ENCODE results near the gene NUDT1. TPM values are rescaled to one million over a fixed set of nuclear protein-coding genes. Genes with fewer than 3 reads are reported as not detected.

The NUDT1 gene
- total RNA-seq, 1 donor from 2014 or later = 14.2 TPM

- Mint-ChIP-seq H3K9me3 (ENCODE audit: unreplicated experiment) (no peaks in the 10 kb centered on the region), H3K27me3 (ENCODE audit: unreplicated experiment) (peaks cover 4% of the 10 kb centered on the region), H3K4me3 (ENCODE audit: unreplicated experiment) (peak overlapping the region; percentile 25), H3K4me1 (ENCODE audit: unreplicated experiment) (no peaks in the 10 kb centered on the region), H3K36me3 (ENCODE audit: low read depth, unreplicated experiment) (peaks cover 36% of the 10 kb centered on the region), H3K27ac (ENCODE audit: unreplicated experiment) (no peak overlapping the region)
- TF ChIP-seq, protein P1, sequence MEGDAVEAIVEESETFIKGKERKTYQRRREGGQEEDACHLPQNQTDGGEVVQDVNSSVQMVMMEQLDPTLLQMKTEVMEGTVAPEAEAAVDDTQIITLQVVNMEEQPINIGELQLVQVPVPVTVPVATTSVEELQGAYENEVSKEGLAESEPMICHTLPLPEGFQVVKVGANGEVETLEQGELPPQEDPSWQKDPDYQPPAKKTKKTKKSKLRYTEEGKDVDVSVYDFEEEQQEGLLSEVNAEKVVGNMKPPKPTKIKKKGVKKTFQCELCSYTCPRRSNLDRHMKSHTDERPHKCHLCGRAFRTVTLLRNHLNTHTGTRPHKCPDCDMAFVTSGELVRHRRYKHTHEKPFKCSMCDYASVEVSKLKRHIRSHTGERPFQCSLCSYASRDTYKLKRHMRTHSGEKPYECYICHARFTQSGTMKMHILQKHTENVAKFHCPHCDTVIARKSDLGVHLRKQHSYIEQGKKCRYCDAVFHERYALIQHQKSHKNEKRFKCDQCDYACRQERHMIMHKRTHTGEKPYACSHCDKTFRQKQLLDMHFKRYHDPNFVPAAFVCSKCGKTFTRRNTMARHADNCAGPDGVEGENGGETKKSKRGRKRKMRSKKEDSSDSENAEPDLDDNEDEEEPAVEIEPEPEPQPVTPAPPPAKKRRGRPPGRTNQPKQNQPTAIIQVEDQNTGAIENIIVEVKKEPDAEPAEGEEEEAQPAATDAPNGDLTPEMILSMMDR (IDR thresholded peaks at IDR 0.05; ENCODE audit: unreplicated experiment) = no peak
- no peak for DNase-seq (ENCODE audit: low spot score)
These were observed 19.5 kb upstream of the NUDT1 start for GRCh38 chr7:2222516-2222915.

- no peaks in the 10 kb centered on the region for H3K9me3 Mint-ChIP-seq (ENCODE audit: unreplicated experiment)
- peaks cover 4% of the 10 kb centered on the region for H3K27me3 Mint-ChIP-seq (ENCODE audit: unreplicated experiment)
- H3K4me3 Mint-ChIP-seq (ENCODE audit: unreplicated experiment) = no peak overlapping the region
- no peaks in the 10 kb centered on the region for H3K4me1 Mint-ChIP-seq (ENCODE audit: unreplicated experiment)
- TF ChIP-seq, protein P1 (IDR thresholded peaks at IDR 0.05; ENCODE audit: unreplicated experiment) = no peak
- peaks cover 31% of the 10 kb centered on the region for H3K36me3 Mint-ChIP-seq (ENCODE audit: low read depth, unreplicated experiment)
- no peak overlapping the region for H3K27ac Mint-ChIP-seq (ENCODE audit: unreplicated experiment)
- no peak for DNase-seq (ENCODE audit: low spot score)
These were observed 18.7 kb upstream of the NUDT1 start for GRCh38 chr7:2223321-2223720.

DNA sequence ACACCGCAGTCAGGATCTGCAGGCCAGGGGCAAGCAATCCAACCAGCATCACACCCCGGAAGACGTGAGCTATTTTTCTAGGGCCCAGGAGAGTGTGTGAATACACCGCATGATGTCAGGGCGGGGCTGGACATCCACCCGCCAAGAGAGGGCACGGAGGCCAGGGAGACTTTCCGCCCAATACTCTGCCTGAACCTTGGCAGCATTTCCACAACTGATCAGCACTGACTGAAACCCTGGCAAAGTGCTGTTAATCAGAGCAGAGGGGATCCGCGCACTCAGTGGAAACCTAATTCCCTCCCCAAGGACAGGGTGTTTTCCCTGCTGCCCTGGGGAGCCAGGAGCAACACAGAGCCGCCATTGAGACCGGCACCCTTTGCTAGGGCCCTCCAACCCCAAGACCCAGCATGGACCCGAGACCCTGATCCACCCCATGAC, 17.5 kb upstream of the NUDT1 start:
- Mint-ChIP-seq H3K9me3 (ENCODE audit: unreplicated experiment) (no peaks in the 10 kb centered on the region), H3K36me3 (ENCODE audit: low read depth, unreplicated experiment) (peaks cover 31% of the 10 kb centered on the region), H3K27me3 (ENCODE audit: unreplicated experiment) (peaks cover 5% of the 10 kb centered on the region), H3K27ac (ENCODE audit: unreplicated experiment) (no peak overlapping the region), H3K4me1 (ENCODE audit: unreplicated experiment) (no peaks in the 10 kb centered on the region), H3K4me3 (ENCODE audit: unreplicated experiment) (peak overlapping the region; percentile 54)
- TF ChIP-seq, protein P1 (IDR thresholded peaks at IDR 0.05; ENCODE audit: unreplicated experiment) = no peak
- DNase-seq (ENCODE audit: low spot score) = no peak

- no peak overlapping the region for H3K4me3 Mint-ChIP-seq (ENCODE audit: unreplicated experiment)
- peaks cover 33% of the 10 kb centered on the region for H3K36me3 Mint-ChIP-seq (ENCODE audit: low read depth, unreplicated experiment)
- no peak overlapping the region for H3K27ac Mint-ChIP-seq (ENCODE audit: unreplicated experiment)
- no peaks in the 10 kb centered on the region for H3K9me3 Mint-ChIP-seq (ENCODE audit: unreplicated experiment)
- peaks cover 5% of the 10 kb centered on the region for H3K27me3 Mint-ChIP-seq (ENCODE audit: unreplicated experiment)
- DNase-seq (ENCODE audit: low spot score) = no peak
- no peaks in the 10 kb centered on the region for H3K4me1 Mint-ChIP-seq (ENCODE audit: unreplicated experiment)
- TF ChIP-seq, protein P1 (IDR thresholded peaks at IDR 0.05; ENCODE audit: unreplicated experiment) = no peak
These were observed 17.1 kb upstream of the NUDT1 start for GRCh38 chr7:2224934-2225333.

DNA sequence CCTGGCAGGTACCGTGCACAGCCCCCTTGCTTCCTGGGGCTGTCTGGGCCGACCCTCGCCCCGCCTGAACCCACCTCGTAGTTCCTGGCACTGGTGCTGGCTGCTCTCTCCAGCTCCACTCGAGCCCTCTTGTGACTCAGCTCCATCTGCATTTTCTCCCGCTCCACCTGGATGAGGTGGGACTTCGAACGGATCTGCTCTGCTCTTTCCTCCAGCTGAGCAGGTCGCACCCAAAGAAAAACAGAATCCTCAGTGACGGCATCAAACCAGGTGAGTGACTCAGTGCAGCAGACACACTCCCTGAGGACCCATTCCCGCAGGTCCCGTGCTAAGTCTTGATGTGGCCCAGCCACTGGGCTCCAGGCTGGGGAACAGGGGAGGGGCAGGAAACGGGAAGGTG, 16.7 kb upstream of the NUDT1 start:
- TF ChIP-seq, protein P1 (IDR thresholded peaks at IDR 0.05; ENCODE audit: unreplicated experiment) = no peak
- Mint-ChIP-seq H3K27ac (ENCODE audit: unreplicated experiment) (no peak overlapping the region), H3K36me3 (ENCODE audit: low read depth, unreplicated experiment) (peaks cover 33% of the 10 kb centered on the region)

More for the DNA sequence above, 16.7 kb upstream of the NUDT1 start:
- DNase-seq (ENCODE audit: low spot score) = no peak
- Mint-ChIP-seq H3K9me3 (ENCODE audit: unreplicated experiment) (no peaks in the 10 kb centered on the region), H3K27me3 (ENCODE audit: unreplicated experiment) (peaks cover 5% of the 10 kb centered on the region), H3K4me3 (ENCODE audit: unreplicated experiment) (peak overlapping the region; percentile 33), H3K4me1 (ENCODE audit: unreplicated experiment) (no peaks in the 10 kb centered on the region)
